ENCODE results near the gene IL17RD. TPM values are rescaled to one million over a fixed set of nuclear protein-coding genes. Genes with fewer than 3 reads are reported as not detected.

The IL17RD gene
- total and polyA plus RNA-seq, 2 of the 13 experiments (the other 11 are each of a cell fraction or from before 2014, with no cell fraction given): 0.28 to 0.31 TPM

GRCh38 chr3:57110798-57111197 lies 54.4 kb downstream of the IL17RD start (continued):
- TF ChIP-seq SP1 (IDR thresholded peaks at IDR 0.05) (no peak), SP1 (CRISPR knock-in tag; IDR thresholded peaks at IDR 0.05) (no peak), ZBED4 (CRISPR knock-in tag; IDR thresholded peaks at IDR 0.05; ENCODE audit: borderline replicate concordance) (no peak), GPN1 (CRISPR knock-in tag; IDR thresholded peaks at IDR 0.05; ENCODE audit: borderline replicate concordance) (no peak), REPIN1 (CRISPR knock-in tag; IDR thresholded peaks at IDR 0.05; ENCODE audit: borderline replicate concordance, low read depth) (no peak)
- TF ChIP-seq, protein P1, sequence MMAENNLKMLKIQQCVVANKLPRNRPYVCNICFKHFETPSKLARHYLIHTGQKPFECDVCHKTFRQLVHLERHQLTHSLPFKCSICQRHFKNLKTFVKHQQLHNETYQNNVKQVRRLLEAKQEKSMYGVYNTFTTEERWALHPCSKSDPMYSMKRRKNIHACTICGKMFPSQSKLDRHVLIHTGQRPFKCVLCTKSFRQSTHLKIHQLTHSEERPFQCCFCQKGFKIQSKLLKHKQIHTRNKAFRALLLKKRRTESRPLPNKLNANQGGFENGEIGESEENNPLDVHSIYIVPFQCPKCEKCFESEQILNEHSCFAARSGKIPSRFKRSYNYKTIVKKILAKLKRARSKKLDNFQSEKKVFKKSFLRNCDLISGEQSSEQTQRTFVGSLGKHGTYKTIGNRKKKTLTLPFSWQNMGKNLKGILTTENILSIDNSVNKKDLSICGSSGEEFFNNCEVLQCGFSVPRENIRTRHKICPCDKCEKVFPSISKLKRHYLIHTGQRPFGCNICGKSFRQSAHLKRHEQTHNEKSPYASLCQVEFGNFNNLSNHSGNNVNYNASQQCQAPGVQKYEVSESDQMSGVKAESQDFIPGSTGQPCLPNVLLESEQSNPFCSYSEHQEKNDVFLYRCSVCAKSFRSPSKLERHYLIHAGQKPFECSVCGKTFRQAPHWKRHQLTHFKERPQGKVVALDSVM (CRISPR knock-in tag; IDR thresholded peaks at IDR 0.05): no peak
- TF ChIP-seq, protein P2, sequence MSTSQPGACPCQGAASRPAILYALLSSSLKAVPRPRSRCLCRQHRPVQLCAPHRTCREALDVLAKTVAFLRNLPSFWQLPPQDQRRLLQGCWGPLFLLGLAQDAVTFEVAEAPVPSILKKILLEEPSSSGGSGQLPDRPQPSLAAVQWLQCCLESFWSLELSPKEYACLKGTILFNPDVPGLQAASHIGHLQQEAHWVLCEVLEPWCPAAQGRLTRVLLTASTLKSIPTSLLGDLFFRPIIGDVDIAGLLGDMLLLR (CRISPR knock-in tag; IDR thresholded peaks at IDR 0.05): no peak

Measured in HepG2 (cell line).